Ovary (tissue), 9 donors: ENCODE data around the gene TBC1D7. TPM values are rescaled to one million over a fixed set of nuclear protein-coding genes. Genes with fewer than 3 reads are reported as not detected.

Experiments used
- DNase-seq, 5 donors: peaks; one replicate each; pipeline ENCODE4 v3.0.0-alpha.2; 2019 to 2020
- H3K27ac ChIP-seq, 2 donors: fragments of 200-600 bp; one replicate each; pipeline versions ENCODE4 v1.5.1 to v1.8.0; 2019 to 2022
- H3K27me3 ChIP-seq: fragments of 200-600 bp; one replicate; pipeline ENCODE4 v1.8.0; 2022
- H3K36me3 ChIP-seq: fragments of 200-600 bp; sonication (generic); one replicate; pipeline ENCODE4 v1.5.1; 2019
- H3K4me1 ChIP-seq: one replicate; pipeline ENCODE4 v1.8.1; 2013; ENCODE audit warnings: mild to moderate bottlenecking, moderate library complexity; ENCODE audit not compliant: insufficient read depth
- H3K4me3 ChIP-seq: fragments of 200-600 bp; sonication (generic); one replicate; pipeline ENCODE4 v1.5.1; 2017
- H3K9me3 ChIP-seq, 2 donors: fragments of 200-600 bp in 1 of 2; sonication (generic) in 1 of 2; one replicate each; pipeline versions ENCODE4 v1.5.1 to v1.8.1; 2013 to 2019; ENCODE audit warnings: mild to moderate bottlenecking in 1 of 2, moderate library complexity in 1 of 2
- CTCF ChIP-seq, 3 donors: fragments of 450-650 bp in 2 of 3; fragments of 200-600 bp in 1 of 3; IDR thresholded peaks; one replicate each; pipeline versions ENCODE4 v1.5.1 to v1.8.0; 2016 to 2022; ENCODE audit warnings: antibody characterized with exemption in 3 of 3, mild to moderate bottlenecking in 1 of 3
- EP300 ChIP-seq: sonication (generic); formaldehyde crosslinking; IDR thresholded peaks from one replicate; pipeline ENCODE4 v1.6.1; 2017; ENCODE audit warnings: antibody characterized with exemption
- POLR2A ChIP-seq: fragments of 450-650 bp; IDR thresholded peaks from one replicate; pipeline ENCODE4 v1.6.1; 2017; ENCODE audit warnings: antibody characterized with exemption, mild to moderate bottlenecking, moderate library complexity
- WGBS, 3 donors: extraction: QIAGEN DNeasy Blood & Tissue Kit in 1 of 3; methylation state at CpG; one replicate each; pipeline versions ENCODE4 v1.1.5 to v1.1.7; 2013 to 2017; 5-methylcytosine and 5-hydroxymethylcytosine counted together
- intact Hi-C, 4 donors: fragments of 100-400 bp; cut with DNase I; formaldehyde crosslinking; loops; one replicate each; pipeline versions ENCODE4 v1.11.0 to v1.15.1; 2022 to 2023
- polyA plus RNA-seq, 2 donors: library from polyadenylated mRNA; stranded (reverse); fragments of 200-250 nt in 1 of 2; fragments of 350-450 nt in 1 of 2; fragmentation: Illumina TruSeq in 1 of 2; extraction: RNeasy Lipid Tissue Mini Kit (QIAGEN cat#74804) in 1 of 2; gene quantifications; one replicate each; pipeline ENCODE4 v1.2.3, GENCODE V29; 2013 to 2014
- total RNA-seq, 7 donors: library from RNA; depleted of rRNA in 2 of 7; stranded (reverse); fragments of >200 nt in 2 of 7; fragmentation: NEBNext Ultra II Directional in 3 of 7; extraction: Animal tissue kit (Norgen Biotek cat#: 25700) in 3 of 7; gene quantifications; one replicate each; pipeline versions ENCODE4 v1.1.0 to v1.2.4, GENCODE V29; 2016 to 2023
- donor health status: DM: no; HTN: no; CAD: no; lungs with moderate emphysema.
- donor health status: DM: no; HTN: no; CAD: no.
- donor health status: Bipolar disorder and iron deficiency.
- donor health status: DM: yes; HTN: yes; CAD: no.
- donor health status: DM: no; HTN: no; CAD: no.
- donor health status: DM: yes; HTN: yes; CAD: no.

Gene TBC1D7
- total and polyA plus RNA-seq, 9 donors = 4.7 to 11.9 (median 7.5) TPM

- intact Hi-C loops = no loop called here
- Histone ChIP-seq H3K36me3 (no peaks in the 10 kb centered on the region), H3K9me3 (no peaks in the 10 kb centered on the region), H3K27ac (no peak overlapping the region), H3K27me3 (no peaks in the 10 kb centered on the region), H3K4me1 (no peaks in the 10 kb centered on the region), H3K4me3 (no peak overlapping the region)
- DNase-seq = no peak
- WGBS, 3 donors = 86 to 94% (median 89%) methylated on average over 6 of the region's 6 CpGs
- no peak for TF ChIP-seq POLR2A
- no peak for TF ChIP-seq CTCF (IDR thresholded peaks at IDR 0.05)
- no peak for TF ChIP-seq EP300
Observed at GRCh38 chr6:13355999-13356785, 27.9 kb upstream of the TBC1D7 start.

GRCh38 chr6:13355043-13355945, 27.0 kb upstream of the TBC1D7 start:
- WGBS, 3 donors = 61 to 74% (median 67%) methylated on average over 7 of the region's 7 CpGs
- intact Hi-C loops = no loop called here
- no peak for TF ChIP-seq POLR2A
- TF ChIP-seq EP300 = no peak
- no peak for TF ChIP-seq CTCF (IDR thresholded peaks at IDR 0.05)

GRCh38 chr6:13354331-13355042, 26.1 kb upstream of the TBC1D7 start:
- DNase-seq = no peak
- no peak overlapping the region for H3K4me3 ChIP-seq
- no peak for TF ChIP-seq POLR2A
- no peak for TF ChIP-seq CTCF (IDR thresholded peaks at IDR 0.05)
- no peak for TF ChIP-seq EP300
- no peaks in the 10 kb centered on the region for H3K9me3 ChIP-seq
- WGBS, 3 donors = 24 to 32% (median 32%) methylated on average over 13 of the region's 13 CpGs
- H3K4me1 ChIP-seq = no peaks in the 10 kb centered on the region
- no peaks in the 10 kb centered on the region for H3K36me3 ChIP-seq
- H3K27me3 ChIP-seq = no peaks in the 10 kb centered on the region
- intact Hi-C loops = no loop called here
- no peak overlapping the region for H3K27ac ChIP-seq

More at GRCh38 chr6:13355043-13355945, 27.0 kb upstream of the TBC1D7 start:
- no peaks in the 10 kb centered on the region for H3K36me3 ChIP-seq
- no peaks in the 10 kb centered on the region for H3K27me3 ChIP-seq
- H3K4me3 ChIP-seq = no peak overlapping the region
- no peak for DNase-seq
- no peaks in the 10 kb centered on the region for H3K9me3 ChIP-seq
- no peak overlapping the region for H3K27ac ChIP-seq
- no peaks in the 10 kb centered on the region for H3K4me1 ChIP-seq

GRCh38 chr6:13352165-13352564, 23.8 kb upstream of the TBC1D7 start:
- no peaks in the 10 kb centered on the region for H3K9me3 ChIP-seq
- WGBS, 3 donors = 93 to 96% (median 95%) methylated on average over 9 of the region's 9 CpGs
- TF ChIP-seq EP300 = no peak
- no peak for TF ChIP-seq POLR2A
- TF ChIP-seq CTCF (IDR thresholded peaks at IDR 0.05) = no peak
- H3K27ac ChIP-seq = no peak overlapping the region
- intact Hi-C loops = no loop called here
- no peaks in the 10 kb centered on the region for H3K4me1 ChIP-seq
- H3K36me3 ChIP-seq = no peaks in the 10 kb centered on the region
- no peaks in the 10 kb centered on the region for H3K27me3 ChIP-seq
- no peak for DNase-seq
- H3K4me3 ChIP-seq = no peak overlapping the region
